DOHH2 (cell line): ENCODE measurements around the gene ATP6V0A1.
A peak's percentile ranks its signal among the peaks of the same experiment; 100 is the strongest.
"Not testable (repeated sequence)": the region's sequence is repeated elsewhere in the genome, so short reads cannot be mapped to it uniquely, and the experiment has no call there.

Experiments
- H3F3A ChIP-seq: fragments of 200-600 bp; sonication (generic), shearing (Covaris generic); 2 replicates; pipeline ENCODE4 v1.6.0; 2016; ENCODE audit warnings: antibody characterized with exemption, mild to moderate bottlenecking; ENCODE audit not compliant: control insufficient read depth, insufficient read depth
- H3K27ac ChIP-seq: fragments of 200-600 bp; sonication (generic); 2 replicates; pipeline ENCODE4 v1.5.1; 2014; ENCODE audit warnings: low read depth, mild to moderate bottlenecking, low read length, moderate library complexity
- H3K27me3 ChIP-seq: fragments of 200-600 bp; sonication (generic); 2 replicates; pipeline ENCODE4 v1.6.1; 2014; ENCODE audit warnings: mild to moderate bottlenecking, low read length, mixed read lengths; ENCODE audit not compliant: control insufficient read depth
- H3K36me3 ChIP-seq: fragments of 200-600 bp; sonication (generic); 2 replicates; pipeline ENCODE4 v1.6.1; 2014; ENCODE audit warnings: mild to moderate bottlenecking, low read length, moderate library complexity, mixed read lengths; ENCODE audit not compliant: control insufficient read depth
- H3K4me1 ChIP-seq: fragments of 200-600 bp; sonication (generic); 2 replicates; pipeline ENCODE4 v1.6.1; 2014; ENCODE audit warnings: mild to moderate bottlenecking, low read length, mixed read lengths; ENCODE audit not compliant: control insufficient read depth
- H3K4me2 ChIP-seq: fragments of 200-600 bp; sonication (generic); 2 replicates; pipeline ENCODE4 v1.6.0; 2014; ENCODE audit warnings: mild to moderate bottlenecking, low read length, moderate library complexity
- H3K4me3 ChIP-seq: fragments of 200-600 bp; sonication (generic); 2 replicates; pipeline ENCODE4 v1.5.1; 2014; ENCODE audit warnings: mild to moderate bottlenecking, low read length, mixed read lengths
- H3K79me2 ChIP-seq: fragments of 200-600 bp; sonication (generic); 2 replicates; pipeline ENCODE4 v1.6.1; 2014; ENCODE audit warnings: mild to moderate bottlenecking, low read length, mixed read lengths; ENCODE audit not compliant: control insufficient read depth
- H3K9me2 ChIP-seq: fragments of 200-600 bp; sonication (generic); replicated peaks from 2 replicates; pipeline ENCODE4 v1.6.1; 2014; ENCODE audit warnings: mild to moderate bottlenecking, low read length, mixed read lengths; ENCODE audit not compliant: control insufficient read depth
- H3K9me3 ChIP-seq: fragments of 200-600 bp; sonication (generic); 2 replicates; pipeline ENCODE4 v1.6.1; 2014; ENCODE audit warnings: antibody characterized with exemption, low read length, mixed read lengths; ENCODE audit not compliant: control insufficient read depth, insufficient read depth
- H4K20me1 ChIP-seq: fragments of 200-600 bp; sonication (generic); 2 replicates; pipeline ENCODE4 v1.6.0; 2014; ENCODE audit warnings: low read depth, mild to moderate bottlenecking, antibody characterized with exemption, low read length, moderate library complexity; ENCODE audit not compliant: control insufficient read depth, insufficient read depth
- EZH2phosphoT487 ChIP-seq: fragments of 200-600 bp; sonication (generic); IDR thresholded peaks from 2 replicates; pipeline ENCODE4 v1.6.1; 2017; ENCODE audit warnings: borderline replicate concordance, mild to moderate bottlenecking, antibody characterized with exemption, low read length, moderate library complexity, mixed read lengths
- TF ChIP-seq, protein P1 (sequence below): fragments of 200-600 bp; sonication (generic); IDR thresholded peaks from one replicate; pipeline ENCODE4 v1.5.1; 2014; ENCODE audit warnings: antibody characterized with exemption, mild to moderate bottlenecking, low read depth, low read length; ENCODE audit not compliant: poor library complexity, severe bottlenecking

The ATP6V0A1 gene

DNA sequence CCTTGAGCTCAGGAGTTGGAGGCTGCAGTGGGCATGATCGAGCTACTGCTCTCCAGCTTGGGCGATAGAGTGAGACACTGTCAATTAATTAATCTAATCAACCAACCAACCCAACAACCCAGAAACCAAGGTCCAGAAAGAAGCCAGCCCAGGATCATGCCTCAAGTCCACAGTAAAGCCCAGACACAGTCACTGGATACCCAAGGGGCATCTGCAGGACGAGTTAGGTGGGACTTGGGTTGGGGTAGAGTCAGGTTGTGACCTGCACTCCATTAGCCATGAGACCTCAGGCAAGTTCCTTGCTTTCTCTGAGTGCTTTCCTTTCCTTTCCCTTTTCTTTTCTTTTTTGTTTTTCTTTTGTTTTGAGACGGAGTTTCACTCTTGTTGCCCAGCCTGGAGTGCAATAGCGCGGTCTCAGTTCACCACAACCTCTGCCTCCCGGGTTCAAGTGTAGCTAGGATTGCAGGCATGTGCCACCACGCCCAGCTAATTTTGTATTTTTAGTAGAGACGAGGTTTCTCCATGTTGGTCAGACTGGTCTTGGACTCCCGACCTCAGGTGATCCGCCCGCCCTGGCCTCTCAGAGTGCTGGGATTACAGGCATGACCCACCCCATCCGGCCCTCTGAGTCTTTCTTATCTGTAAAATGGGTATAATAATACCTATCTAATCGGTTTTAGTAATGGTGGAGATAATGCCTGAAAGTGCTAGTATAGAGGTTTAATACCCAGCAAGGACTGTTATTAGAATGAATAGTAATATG is 90.5 kb downstream of the ATP6V0A1 start:
- Histone ChIP-seq H3F3A (no peaks in the 10 kb centered on the region), H3K79me2 (peaks cover 9% of the 10 kb centered on the region), H3K9me2 (no peaks in the 10 kb centered on the region), H3K4me2 (peak overlapping the region; percentile 79), H3K9me3 (no peaks in the 10 kb centered on the region), H3K4me1 (peaks cover 20% of the 10 kb centered on the region), H3K36me3 (no peaks in the 10 kb centered on the region; the same call in 1 of the 2 replicates), H3K27me3 (no peaks in the 10 kb centered on the region), H3K27ac (no peak overlapping the region), H4K20me1 (no peaks in the 10 kb centered on the region), H3K4me3 (peak overlapping the region; percentile 71)
- TF ChIP-seq, protein P1, sequence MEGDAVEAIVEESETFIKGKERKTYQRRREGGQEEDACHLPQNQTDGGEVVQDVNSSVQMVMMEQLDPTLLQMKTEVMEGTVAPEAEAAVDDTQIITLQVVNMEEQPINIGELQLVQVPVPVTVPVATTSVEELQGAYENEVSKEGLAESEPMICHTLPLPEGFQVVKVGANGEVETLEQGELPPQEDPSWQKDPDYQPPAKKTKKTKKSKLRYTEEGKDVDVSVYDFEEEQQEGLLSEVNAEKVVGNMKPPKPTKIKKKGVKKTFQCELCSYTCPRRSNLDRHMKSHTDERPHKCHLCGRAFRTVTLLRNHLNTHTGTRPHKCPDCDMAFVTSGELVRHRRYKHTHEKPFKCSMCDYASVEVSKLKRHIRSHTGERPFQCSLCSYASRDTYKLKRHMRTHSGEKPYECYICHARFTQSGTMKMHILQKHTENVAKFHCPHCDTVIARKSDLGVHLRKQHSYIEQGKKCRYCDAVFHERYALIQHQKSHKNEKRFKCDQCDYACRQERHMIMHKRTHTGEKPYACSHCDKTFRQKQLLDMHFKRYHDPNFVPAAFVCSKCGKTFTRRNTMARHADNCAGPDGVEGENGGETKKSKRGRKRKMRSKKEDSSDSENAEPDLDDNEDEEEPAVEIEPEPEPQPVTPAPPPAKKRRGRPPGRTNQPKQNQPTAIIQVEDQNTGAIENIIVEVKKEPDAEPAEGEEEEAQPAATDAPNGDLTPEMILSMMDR: no peak

DNA sequence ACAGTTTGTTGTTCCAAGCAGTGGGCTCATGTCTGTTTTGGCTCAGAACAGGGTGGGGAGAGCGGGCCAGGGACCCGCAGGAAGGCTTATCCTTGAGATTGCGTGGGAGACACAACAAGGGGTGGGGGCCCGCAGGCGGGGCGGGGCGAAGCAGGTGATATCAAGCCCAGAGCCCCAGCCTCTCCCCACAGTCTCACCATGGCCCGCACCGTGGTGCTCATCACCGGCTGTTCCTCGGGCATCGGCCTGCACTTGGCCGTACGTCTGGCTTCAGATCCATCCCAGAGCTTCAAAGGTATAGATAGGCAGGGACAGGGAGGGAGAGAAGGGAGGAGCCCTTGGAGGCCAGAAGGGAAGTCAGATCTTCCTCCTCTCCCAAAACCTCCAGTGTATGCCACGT is 94.1 kb downstream of the ATP6V0A1 start, which contains the start of gene HSD17B1:
Gene HSD17B1 (plus strand): TSS at position 188 of the 400 bp plus-strand sequence. CDS start 11 bp downstream, at position 199.
- H3K79me2 ChIP-seq: peaks cover 18% of the 10 kb centered on the region
- H3K4me3 ChIP-seq: peak within 1 kb of the TSS; percentile 99
- H3K27me3 ChIP-seq, H3F3A ChIP-seq, H4K20me1 ChIP-seq, H3K9me3 ChIP-seq, H3K36me3 ChIP-seq, H3K9me2 ChIP-seq, H3K27ac ChIP-seq: not testable (repeated sequence)
- peaks cover 36% of the 10 kb centered on the region for H3K4me1 ChIP-seq
- H3K4me2 ChIP-seq: peak within 1 kb of the TSS; percentile 96

- Histone ChIP-seq H3K4me1 (peaks cover 33% of the 10 kb centered on the region), H3K9me3 (no peaks in the 10 kb centered on the region), H3K27me3 (no peaks in the 10 kb centered on the region), H3K27ac (no peak overlapping the region), H3F3A (no peaks in the 10 kb centered on the region), H3K36me3 (peaks cover 3% of the 10 kb centered on the region; the same call in 1 of the 2 replicates), H3K9me2 (no peaks in the 10 kb centered on the region), H3K79me2 (peaks cover 18% of the 10 kb centered on the region), H4K20me1 (no peaks in the 10 kb centered on the region), H3K4me2 (peak overlapping the region; percentile 96), H3K4me3 (peak overlapping the region; percentile 99)
- TF ChIP-seq, protein P1: no peak
- TF ChIP-seq EZH2phosphoT487: no peak
Measured at GRCh38 chr17:42553161-42553818, 94.6 kb downstream of the ATP6V0A1 start.

DNA sequence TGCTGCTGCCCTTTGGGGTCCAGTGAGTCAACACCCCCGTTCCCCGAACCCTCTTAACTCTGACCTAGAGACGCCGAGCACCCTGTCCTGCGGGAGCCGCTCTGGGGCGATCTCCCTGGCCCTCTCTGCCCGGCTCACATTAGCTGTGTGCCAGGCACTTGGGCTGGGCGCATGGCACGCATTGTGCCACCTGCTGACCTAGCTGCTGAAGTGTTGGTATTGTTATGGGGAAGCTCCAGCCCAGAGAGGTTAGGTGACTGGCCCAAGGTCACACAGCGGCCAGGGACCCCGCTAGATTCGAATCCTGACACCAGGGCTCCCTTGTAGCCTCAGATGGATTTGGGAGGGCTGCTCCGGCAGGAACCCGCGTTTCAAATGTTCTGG is 95.2 kb downstream of the ATP6V0A1 start:
- peaks cover 28% of the 10 kb centered on the region for H3K4me1 ChIP-seq
- no peaks in the 10 kb centered on the region for H3K27me3 ChIP-seq
- peaks cover 18% of the 10 kb centered on the region for H3K79me2 ChIP-seq
- peak overlapping the region; percentile 53 for H3K27ac ChIP-seq
- no peaks in the 10 kb centered on the region for H3F3A ChIP-seq
- H3K4me2 ChIP-seq: peak overlapping the region; percentile 96
- H3K9me3 ChIP-seq: no peaks in the 10 kb centered on the region
- no peaks in the 10 kb centered on the region for H3K9me2 ChIP-seq
- H4K20me1 ChIP-seq: no peaks in the 10 kb centered on the region
- TF ChIP-seq, protein P1: no peak
- no peak for TF ChIP-seq EZH2phosphoT487
- H3K4me3 ChIP-seq: peak overlapping the region; percentile 99
- H3K36me3 ChIP-seq: peaks cover 3% of the 10 kb centered on the region; the same call in 1 of the 2 replicates
